Nephron progenitor cell (in vitro differentiated cells): ENCODE results near the gene INS.
A peak's percentile ranks its signal among the peaks of the same experiment; 100 is the strongest.
"Not testable (repeated sequence)": the region's sequence is repeated elsewhere in the genome, so short reads cannot be mapped to it uniquely, and the experiment has no call there.

Experiments
- DNase-seq: peaks from one replicate; pipeline ENCODE4 v3.0.0; 2021
- H3K27ac Mint-ChIP-seq: 2 replicates; pipeline ENCODE4 v1.8.0; 2021; ENCODE audit warnings: mild to moderate bottlenecking, moderate library complexity, mixed read lengths
- H3K27me3 Mint-ChIP-seq: 2 replicates; pipeline ENCODE4 v1.8.0; 2021; ENCODE audit warnings: mild to moderate bottlenecking, low read depth, mixed read lengths; ENCODE audit not compliant: poor library complexity
- H3K36me3 Mint-ChIP-seq: 2 replicates; pipeline ENCODE4 v1.8.0; 2021; ENCODE audit warnings: low read depth, mixed read lengths
- H3K4me1 Mint-ChIP-seq: 2 replicates; pipeline ENCODE4 v1.8.0; 2021; ENCODE audit warnings: mixed read lengths
- H3K4me3 Mint-ChIP-seq: 2 replicates; pipeline ENCODE4 v1.8.0; 2021; ENCODE audit warnings: mild to moderate bottlenecking, moderate library complexity, mixed read lengths
- H3K9me3 Mint-ChIP-seq: 2 replicates; pipeline ENCODE4 v1.8.0; 2021; ENCODE audit warnings: mild to moderate bottlenecking, moderate library complexity, mixed read lengths
- TF ChIP-seq, protein P1 (sequence below): fragments of 200-600 bp; sonication (generic); IDR thresholded peaks from 2 replicates; pipeline ENCODE4 v1.5.0; 2021; ENCODE audit warnings: antibody characterized with exemption

The INS gene

DNA sequence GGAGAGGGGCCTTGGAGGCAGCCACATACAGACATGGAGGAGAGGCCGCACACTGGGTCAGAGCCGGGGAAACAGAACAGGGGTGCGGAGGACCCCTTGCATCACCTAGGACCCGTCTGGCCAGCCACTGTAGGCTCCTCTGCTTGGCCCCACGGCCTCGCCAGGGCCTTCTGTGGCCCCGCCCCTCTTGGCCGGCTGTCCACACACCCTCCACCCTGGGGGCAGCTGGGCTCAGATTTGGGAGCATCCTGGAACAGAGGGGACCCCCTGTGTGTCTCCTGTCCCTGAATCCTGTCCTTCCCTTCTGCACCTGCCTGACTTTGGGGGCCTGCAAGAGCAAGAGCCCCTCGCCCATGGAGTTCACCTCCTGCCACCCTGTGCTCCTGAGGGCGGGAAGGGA, 18.5 kb upstream of the INS start:
- Mint-ChIP-seq H3K36me3 (no peaks in the 10 kb centered on the region), H3K4me3 (peak overlapping the region; percentile 30), H3K4me1 (peaks cover 35% of the 10 kb centered on the region), H3K9me3 (no peaks in the 10 kb centered on the region), H3K27ac (peak overlapping the region; percentile 74), H3K27me3 (peaks cover 7% of the 10 kb centered on the region)
- TF ChIP-seq, protein P1, sequence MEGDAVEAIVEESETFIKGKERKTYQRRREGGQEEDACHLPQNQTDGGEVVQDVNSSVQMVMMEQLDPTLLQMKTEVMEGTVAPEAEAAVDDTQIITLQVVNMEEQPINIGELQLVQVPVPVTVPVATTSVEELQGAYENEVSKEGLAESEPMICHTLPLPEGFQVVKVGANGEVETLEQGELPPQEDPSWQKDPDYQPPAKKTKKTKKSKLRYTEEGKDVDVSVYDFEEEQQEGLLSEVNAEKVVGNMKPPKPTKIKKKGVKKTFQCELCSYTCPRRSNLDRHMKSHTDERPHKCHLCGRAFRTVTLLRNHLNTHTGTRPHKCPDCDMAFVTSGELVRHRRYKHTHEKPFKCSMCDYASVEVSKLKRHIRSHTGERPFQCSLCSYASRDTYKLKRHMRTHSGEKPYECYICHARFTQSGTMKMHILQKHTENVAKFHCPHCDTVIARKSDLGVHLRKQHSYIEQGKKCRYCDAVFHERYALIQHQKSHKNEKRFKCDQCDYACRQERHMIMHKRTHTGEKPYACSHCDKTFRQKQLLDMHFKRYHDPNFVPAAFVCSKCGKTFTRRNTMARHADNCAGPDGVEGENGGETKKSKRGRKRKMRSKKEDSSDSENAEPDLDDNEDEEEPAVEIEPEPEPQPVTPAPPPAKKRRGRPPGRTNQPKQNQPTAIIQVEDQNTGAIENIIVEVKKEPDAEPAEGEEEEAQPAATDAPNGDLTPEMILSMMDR, result no peak
- DNase-seq, result no peak

DNA sequence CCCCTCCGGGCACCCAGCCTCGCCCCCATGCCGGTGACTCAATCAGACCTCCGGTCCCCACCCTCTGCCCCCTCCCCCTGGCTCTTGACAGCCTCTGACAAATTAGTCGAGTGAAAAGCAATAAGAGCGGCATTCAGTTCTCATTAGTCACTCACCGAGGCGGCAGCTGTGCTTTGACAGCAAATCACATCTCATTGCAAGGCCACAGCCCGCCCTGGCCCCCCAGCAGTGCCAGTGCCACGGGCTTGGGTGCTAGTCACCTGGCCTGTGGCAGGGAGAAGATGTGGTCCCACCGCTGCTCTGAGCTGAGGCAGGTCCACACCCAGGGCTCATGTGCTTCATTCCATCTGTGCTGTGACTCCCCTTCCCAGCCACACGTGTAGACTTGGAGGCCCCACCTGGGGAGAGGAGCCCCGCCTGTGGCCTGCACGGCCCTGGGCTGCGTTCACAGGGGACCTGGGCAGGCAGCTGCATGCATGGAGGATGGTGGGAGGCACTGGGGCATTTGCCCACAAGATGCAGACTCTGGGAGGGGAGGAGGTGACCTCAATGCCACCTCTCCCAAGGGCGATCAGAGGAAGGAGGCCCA, 18.0 kb upstream of the INS start:
- DNase-seq, result no peak
- TF ChIP-seq, protein P1, result no peak
- Mint-ChIP-seq H3K4me1 (peaks cover 35% of the 10 kb centered on the region), H3K27ac (peak overlapping the region; percentile 74), H3K27me3 (peaks cover 4% of the 10 kb centered on the region), H3K4me3 (no peak overlapping the region), H3K9me3 (no peaks in the 10 kb centered on the region), H3K36me3 (no peaks in the 10 kb centered on the region)

DNA sequence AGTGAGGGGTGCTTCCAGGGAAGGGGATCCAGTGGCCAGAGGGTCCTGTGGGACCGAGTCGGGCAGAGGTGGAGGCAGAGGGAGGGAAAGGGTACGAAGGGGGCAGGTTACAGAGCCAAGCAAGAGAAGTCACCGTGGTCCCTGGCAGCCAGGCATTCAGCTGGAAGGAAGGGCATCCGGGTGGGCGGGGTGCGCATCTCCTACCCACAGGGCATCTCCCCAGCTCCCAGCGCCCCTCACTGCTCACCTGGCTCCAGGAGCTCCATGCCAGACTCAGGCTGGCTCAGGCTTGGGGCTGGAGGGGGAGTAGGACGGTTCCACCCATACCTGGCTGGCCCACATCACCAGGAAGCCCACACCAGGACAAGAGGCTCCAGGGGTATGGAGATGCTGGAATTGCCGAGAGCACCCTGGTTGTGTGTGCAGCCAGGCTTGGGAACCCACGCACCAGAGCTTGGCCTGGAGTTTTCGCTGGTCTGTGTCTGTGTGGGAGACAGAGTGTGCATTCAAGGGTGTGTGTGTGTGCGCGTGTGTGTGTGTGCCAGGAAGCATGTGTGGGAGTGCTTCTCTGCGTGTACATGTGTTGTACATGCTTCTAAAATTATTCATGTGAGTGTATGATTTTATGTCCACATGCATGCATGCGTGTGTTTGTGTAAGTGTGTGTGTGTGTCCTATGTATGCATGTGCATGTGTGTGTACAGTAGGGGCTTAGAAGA, 17.2 kb upstream of the INS start:
- H3K27me3 Mint-ChIP-seq, H3K4me3 Mint-ChIP-seq, DNase-seq, H3K9me3 Mint-ChIP-seq, H3K36me3 Mint-ChIP-seq, H3K27ac Mint-ChIP-seq: not testable (repeated sequence)
- peaks cover 34% of the 10 kb centered on the region for H3K4me1 Mint-ChIP-seq

DNA sequence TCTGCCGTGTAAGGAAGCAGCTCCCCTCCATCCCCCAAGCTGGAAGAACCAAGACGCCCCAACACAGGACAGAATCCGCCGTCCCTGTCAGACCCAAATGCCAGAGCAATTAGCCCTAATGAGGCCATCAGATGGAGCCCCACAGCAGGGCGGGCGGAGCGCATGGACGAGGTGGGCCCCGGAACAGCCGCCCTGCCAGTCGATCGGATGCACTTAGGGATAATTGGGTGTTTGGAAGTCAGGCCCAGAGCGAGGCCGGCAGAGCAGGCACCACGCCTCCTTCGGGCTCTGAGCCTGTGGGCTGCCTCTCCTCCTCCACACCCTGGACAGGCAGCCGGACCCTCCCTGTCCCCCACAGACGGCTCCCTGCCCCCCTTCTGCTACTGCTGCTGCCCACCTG, 16.1 kb upstream of the INS start:
- H3K27ac Mint-ChIP-seq, result no peak overlapping the region
- TF ChIP-seq, protein P1, result no peak
- no peak for DNase-seq
- peaks cover 3% of the 10 kb centered on the region for H3K27me3 Mint-ChIP-seq
- no peak overlapping the region for H3K4me3 Mint-ChIP-seq
- peaks cover 38% of the 10 kb centered on the region for H3K4me1 Mint-ChIP-seq
- no peaks in the 10 kb centered on the region for H3K36me3 Mint-ChIP-seq
- no peaks in the 10 kb centered on the region for H3K9me3 Mint-ChIP-seq

DNA sequence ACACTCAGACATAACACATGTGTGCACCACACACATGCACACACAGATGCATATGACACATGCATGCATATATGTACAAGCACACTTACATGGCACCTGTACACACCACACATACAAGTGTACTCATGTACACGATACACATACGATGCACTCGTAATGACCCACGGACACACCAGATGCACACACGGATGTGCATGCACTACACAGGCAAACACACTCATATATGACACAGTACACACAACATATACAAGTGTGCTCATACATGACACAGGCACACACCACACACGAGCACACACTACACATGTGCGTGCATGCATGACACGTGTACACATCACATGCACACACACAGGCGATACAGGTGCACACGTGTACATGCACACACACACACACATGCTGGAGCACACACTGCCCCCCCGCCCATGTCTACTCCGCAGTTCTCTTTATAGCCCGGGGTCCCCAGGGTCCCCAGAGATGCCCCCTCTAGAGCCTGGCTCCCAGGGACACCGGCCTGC, 15.4 kb upstream of the INS start:
- DNase-seq, result no peak
- TF ChIP-seq, protein P1, result no peak
- H3K36me3 Mint-ChIP-seq, result no peaks in the 10 kb centered on the region
- peaks cover 38% of the 10 kb centered on the region for H3K4me1 Mint-ChIP-seq
- peaks cover 3% of the 10 kb centered on the region for H3K27me3 Mint-ChIP-seq
- H3K4me3 Mint-ChIP-seq, result no peak overlapping the region
- H3K27ac Mint-ChIP-seq, result no peak overlapping the region
- no peaks in the 10 kb centered on the region for H3K9me3 Mint-ChIP-seq

DNA sequence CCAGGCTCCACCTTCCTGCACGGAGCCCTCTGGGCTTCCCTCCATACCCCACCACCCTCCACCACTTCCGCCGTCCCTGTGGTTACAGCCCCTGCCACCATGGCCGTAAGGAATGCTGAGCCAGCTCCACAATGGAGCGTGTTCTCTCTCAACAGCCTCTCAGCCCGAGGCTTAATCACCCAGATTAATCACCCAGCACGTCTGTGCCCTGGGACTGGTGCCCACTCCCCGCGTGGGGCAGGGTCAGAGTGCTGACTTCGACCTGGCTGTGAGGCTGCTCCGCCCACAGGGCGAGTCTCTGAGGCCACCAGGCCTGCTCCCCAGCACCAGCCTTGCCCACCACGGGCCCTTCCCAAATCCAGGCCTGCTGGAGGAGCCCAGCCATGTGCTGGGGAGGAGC, 14.7 kb upstream of the INS start:
- Mint-ChIP-seq H3K9me3 (no peaks in the 10 kb centered on the region), H3K27me3 (peaks cover 3% of the 10 kb centered on the region), H3K27ac (no peak overlapping the region), H3K4me1 (peaks cover 39% of the 10 kb centered on the region), H3K36me3 (no peaks in the 10 kb centered on the region), H3K4me3 (no peak overlapping the region)
- TF ChIP-seq, protein P1, result no peak
- no peak for DNase-seq
